Measurements from ENCODE around the gene NAALADL2.

Gene NAALADL2

GRCh38 chr3:174859114-174859735, at the start of gene NAALADL2:
Gene NAALADL2 (plus strand): TSS chr3:174859334.
- DNase-seq = no peak

GRCh38 chr3:174810254-174810653, 48.9 kb upstream of the NAALADL2 start:
- no peak for DNase-seq

- DNase-seq = no peak
Measured at GRCh38 chr3:174812172-174812862, 46.8 kb upstream of the NAALADL2 start.

DNA sequence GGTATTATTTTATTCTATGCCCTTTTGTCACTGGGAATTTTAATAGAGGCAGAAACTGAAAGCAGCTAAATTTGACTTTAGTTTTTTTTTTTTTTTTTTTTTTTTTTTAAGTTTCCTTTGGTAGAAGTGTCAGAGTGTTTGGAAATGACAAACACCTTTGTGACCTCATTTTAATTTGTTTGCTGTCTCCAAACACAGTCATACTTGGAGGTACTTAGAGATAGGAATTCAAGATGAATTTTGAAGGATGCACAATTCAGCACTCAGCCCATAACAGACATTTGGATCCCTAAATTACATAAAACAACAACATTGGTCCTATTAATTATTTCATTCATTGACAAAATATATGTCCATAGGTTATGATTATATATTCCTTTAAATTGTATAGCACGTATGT, 43.4 kb upstream of the NAALADL2 start:
- DNase-seq = no peak

- DNase-seq = no peak
Measured at GRCh38 chr3:174820885-174821284, 38.2 kb upstream of the NAALADL2 start.

- DNase-seq = no peak
Measured at GRCh38 chr3:174821477-174821876, 37.7 kb upstream of the NAALADL2 start.

GRCh38 chr3:174822320-174822719, 36.8 kb upstream of the NAALADL2 start:
- no peak for DNase-seq

DNA sequence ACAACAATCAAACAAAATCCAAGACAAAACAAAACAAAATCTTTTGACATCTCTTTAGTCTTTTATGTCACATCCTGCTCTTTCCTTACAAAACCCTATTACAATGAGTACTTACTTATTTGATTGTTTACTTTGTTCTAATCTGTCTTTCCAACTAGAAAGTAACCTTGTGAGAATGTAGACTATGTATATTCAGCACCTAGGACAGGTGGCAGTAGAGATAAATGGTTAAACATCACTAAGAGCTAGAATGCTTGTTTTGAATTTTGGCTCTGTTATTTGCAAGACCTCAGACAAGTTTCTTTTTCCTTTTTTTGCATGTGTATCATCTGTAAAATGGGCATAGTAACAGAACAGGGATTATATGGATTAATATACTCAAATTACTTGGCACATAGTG, 33.1 kb upstream of the NAALADL2 start:
- DNase-seq = no peak

GRCh38 chr3:174844746-174845145, 14.4 kb upstream of the NAALADL2 start:
- DNase-seq = no peak

GRCh38 chr3:174846055-174846454, 13.1 kb upstream of the NAALADL2 start:
- no peak for DNase-seq

GRCh38 chr3:174854987-174855386, 4.1 kb upstream of the NAALADL2 start:
- no peak for DNase-seq

- DNase-seq = no peak
Measured at GRCh38 chr3:174857301-174857700, 1.8 kb upstream of the NAALADL2 start.

DNA sequence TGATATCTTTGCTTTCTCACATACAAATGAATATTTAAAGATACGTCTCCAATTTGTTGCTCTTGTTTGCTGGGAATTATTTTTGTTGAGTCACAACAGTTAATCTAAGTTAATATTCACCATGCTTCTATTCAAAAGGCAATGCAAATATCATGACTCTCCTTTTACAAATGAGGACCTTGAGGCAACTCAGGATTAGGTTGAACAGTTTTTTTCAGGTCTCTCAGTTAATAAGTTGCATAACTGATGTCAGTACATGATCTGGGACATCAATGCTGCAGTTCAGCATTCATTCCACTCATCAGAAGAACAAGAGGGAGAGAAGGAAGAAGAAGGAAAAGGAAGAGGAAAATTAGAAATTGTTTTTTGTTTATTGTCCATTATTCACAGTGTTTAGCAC, 781 bp upstream of the NAALADL2 start:
- DNase-seq = no peak

GRCh38 chr3:174859756-174860155, 622 bp downstream of the NAALADL2 start:
- DNase-seq = no peak

- no peak for DNase-seq
Measured at GRCh38 chr3:174862101-174862500, 3.0 kb downstream of the NAALADL2 start.

DNA sequence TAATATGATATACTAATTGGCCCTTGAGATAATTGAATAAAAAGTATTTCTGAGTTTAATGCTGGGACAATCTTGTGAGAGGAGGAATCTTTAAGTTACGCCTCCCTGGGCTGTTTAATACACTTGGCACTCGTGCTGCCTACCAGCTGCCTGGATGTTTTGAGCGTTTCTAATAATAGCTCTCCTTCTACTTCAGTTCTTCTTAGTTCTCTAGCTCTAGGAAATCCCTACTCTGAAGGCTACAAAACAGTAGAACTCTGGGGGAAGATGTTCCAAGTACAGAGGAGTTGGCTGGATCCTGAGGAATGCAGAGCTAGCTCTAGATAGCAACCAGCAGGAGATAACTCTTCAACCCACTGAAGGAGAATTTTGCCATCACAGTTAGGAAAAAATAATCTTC, 3.5 kb downstream of the NAALADL2 start:
- DNase-seq = no peak

GRCh38 chr3:174863488-174863887, 4.4 kb downstream of the NAALADL2 start:
- DNase-seq = no peak

DNA sequence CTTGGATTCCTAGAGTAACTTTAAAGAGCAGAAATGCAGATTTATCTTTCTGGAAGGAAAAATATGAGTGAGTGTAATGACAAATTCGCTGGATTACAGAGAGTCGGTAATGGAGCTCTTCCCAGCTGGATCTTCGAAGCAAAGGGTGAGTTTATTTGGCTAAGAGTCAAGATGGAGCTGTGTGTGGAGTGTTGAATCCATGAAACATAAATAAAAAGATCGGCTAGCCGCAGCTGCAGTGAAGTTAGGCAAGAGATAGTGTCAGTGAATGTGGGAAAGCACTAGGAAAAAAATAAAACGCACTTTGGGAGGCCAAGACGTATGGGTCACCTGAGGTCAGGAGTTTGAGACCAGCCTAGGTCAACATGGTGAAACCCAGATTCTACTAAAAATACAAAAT, 10.3 kb downstream of the NAALADL2 start:
- DNase-seq = no peak

DNA sequence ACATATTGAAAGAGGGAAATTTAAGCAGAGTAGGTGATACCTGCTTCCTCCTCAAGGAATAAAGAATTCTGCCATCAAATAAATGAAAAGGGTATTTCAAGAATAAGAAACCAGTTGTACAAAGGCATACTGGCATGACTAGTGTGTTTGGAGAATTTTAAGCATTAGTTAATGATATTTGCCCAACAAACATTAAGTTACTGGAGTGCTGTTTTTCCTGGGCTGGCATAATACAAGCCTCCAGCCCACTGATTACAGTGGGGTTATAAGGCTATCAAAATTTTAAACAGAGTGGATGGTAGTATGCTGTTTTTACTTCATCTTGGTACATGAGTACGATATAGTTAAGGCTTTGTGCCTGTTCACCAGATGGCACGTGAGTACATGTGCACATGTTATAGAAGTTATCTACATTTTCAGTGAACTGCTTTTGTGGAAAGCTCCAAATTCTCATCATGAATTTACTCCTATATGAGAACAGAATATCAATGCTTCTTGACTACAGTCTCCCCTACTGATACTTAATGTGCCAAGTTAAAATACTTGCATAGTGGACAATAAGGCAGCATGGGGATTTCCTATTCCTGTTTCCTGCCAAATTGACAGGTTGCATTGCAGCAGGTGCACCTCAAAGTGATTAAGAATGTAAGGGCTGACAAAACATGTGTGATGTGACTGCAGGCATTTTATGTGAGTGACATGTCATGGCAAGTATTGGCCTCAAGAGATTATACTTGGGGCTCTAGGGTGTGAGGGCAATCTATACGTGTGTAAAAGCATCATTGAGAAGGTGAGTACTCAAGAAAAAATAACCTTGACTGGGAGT, 14.9 kb downstream of the NAALADL2 start:
- DNase-seq = no peak

GRCh38 chr3:174882789-174883188, 23.7 kb downstream of the NAALADL2 start:
- DNase-seq = no peak

GRCh38 chr3:174883881-174884675, 24.9 kb downstream of the NAALADL2 start:
- no peak for DNase-seq

DNA sequence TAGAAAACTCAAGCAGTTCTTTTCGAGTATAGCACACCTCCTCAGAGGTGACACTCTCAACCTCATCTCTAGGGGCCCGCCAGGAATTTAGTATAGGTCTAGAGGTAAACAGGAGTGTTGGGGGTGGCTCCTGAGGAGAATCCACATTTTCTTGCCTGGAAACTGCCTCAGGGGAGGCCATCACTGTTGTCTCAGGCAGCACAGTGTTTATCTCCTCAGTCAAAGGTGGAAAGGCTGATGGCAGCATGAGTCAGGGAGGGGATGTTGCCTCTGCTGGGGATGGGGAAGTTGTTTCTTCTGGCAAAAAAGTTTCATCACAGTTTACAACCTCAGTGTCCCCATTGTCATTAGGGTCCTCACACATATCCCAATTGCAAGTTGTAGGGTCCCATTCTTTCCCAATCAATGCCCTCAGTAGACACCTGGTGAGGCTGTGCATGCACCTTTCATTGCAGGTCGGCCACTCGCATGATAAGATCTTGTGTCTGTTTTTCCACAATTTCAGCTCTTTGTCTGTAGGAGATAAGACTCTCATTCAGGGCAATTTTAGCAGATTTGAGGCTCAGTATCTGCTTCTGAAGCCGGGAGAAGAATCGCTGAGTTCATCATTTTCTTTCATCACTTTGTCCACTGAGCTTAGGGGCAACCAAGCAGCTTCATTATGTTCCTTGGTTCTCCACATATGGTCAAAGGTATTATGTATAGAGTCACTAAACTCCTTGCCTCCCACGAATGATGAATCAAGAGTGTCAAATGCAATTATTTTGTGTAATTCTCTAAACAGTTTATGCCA, 25.8 kb downstream of the NAALADL2 start:
- no peak for DNase-seq
